Right renal cortex interstitium (tissue), 3 donors: ENCODE results near the gene KCTD5. TPM values are rescaled to one million over a fixed set of nuclear protein-coding genes. Genes with fewer than 3 reads are reported as not detected.
"Not testable (repeated sequence)": the region's sequence is repeated elsewhere in the genome, so short reads cannot be mapped to it uniquely, and the experiment has no call there.

Source experiments
- DNase-seq, 3 donors: peaks; one replicate each; pipeline ENCODE4 v3.0.0-alpha.2; 2013; ENCODE audit warnings: low read depth in 3 of 3, low spot score in 2 of 3
- polyA plus RNA-seq, 3 donors: library from polyadenylated mRNA; unstranded; fragments of 120-200 nt; gene quantifications; one replicate each; pipeline ENCODE4 v1.2.1, GENCODE V29; 2013; ENCODE audit not compliant: insufficient read length in 3 of 3

The KCTD5 gene
- polyA plus RNA-seq, 3 donors: 23.7 to 25.6 (median 24.2) TPM

- no peak for DNase-seq
Observed at GRCh38 chr16:2671741-2672140, 10.6 kb upstream of the KCTD5 start.

- peak in 2 of 3 donors; percentile 75 to 83 for DNase-seq
Observed at GRCh38 chr16:2673066-2673999, 9.0 kb upstream of the KCTD5 start.

GRCh38 chr16:2675021-2675420, 7.3 kb upstream of the KCTD5 start:
- DNase-seq: no peak

GRCh38 chr16:2675714-2676113, 6.6 kb upstream of the KCTD5 start:
- no peak for DNase-seq

- not testable (repeated sequence) for DNase-seq
Observed at GRCh38 chr16:2676937-2677336, 5.4 kb upstream of the KCTD5 start.

- not testable (repeated sequence) for DNase-seq
Observed at GRCh38 chr16:2678206-2678965, 3.9 kb upstream of the KCTD5 start.

- DNase-seq: not testable (repeated sequence)
Observed at GRCh38 chr16:2679902-2680301, 2.4 kb upstream of the KCTD5 start.

- not testable (repeated sequence) for DNase-seq
Observed at GRCh38 chr16:2680360-2680759, 2.0 kb upstream of the KCTD5 start.

- not testable (repeated sequence) for DNase-seq
Observed at GRCh38 chr16:2683041-2683440, 718 bp downstream of the KCTD5 start.

- DNase-seq: not testable (repeated sequence)
Observed at GRCh38 chr16:2686075-2686474, 3.8 kb downstream of the KCTD5 start.

GRCh38 chr16:2686912-2687507, 4.7 kb downstream of the KCTD5 start:
- DNase-seq: no peak

GRCh38 chr16:2687531-2688308, 5.4 kb downstream of the KCTD5 start:
- no peak for DNase-seq

GRCh38 chr16:2689422-2689821, 7.1 kb downstream of the KCTD5 start:
- not testable (repeated sequence) for DNase-seq

GRCh38 chr16:2689968-2690801, 7.9 kb downstream of the KCTD5 start:
- DNase-seq: no peak

- DNase-seq: no peak
Observed at GRCh38 chr16:2690852-2691251, 8.5 kb downstream of the KCTD5 start.

GRCh38 chr16:2691491-2692248, 9.3 kb downstream of the KCTD5 start:
- no peak for DNase-seq

- DNase-seq: no peak
Observed at GRCh38 chr16:2692251-2692947, 10.1 kb downstream of the KCTD5 start.

GRCh38 chr16:2692948-2693651, 10.8 kb downstream of the KCTD5 start:
- DNase-seq: no peak
